Activated naive CD4-positive, alpha-beta T cell treated with anti-CD3 and anti-CD28 coated beads, Interleukin-2, amount 50 U/mL, for 24 hours (primary cell): ENCODE measurements around the gene POC1A.

Experiments
- H3K27ac Mint-ChIP-seq: one replicate; pipeline ENCODE4 v1.8.0; 2021; ENCODE audit warnings: mild to moderate bottlenecking, mixed read lengths
- H3K27me3 Mint-ChIP-seq: one replicate; pipeline ENCODE4 v1.8.0; 2021; ENCODE audit warnings: mixed read lengths
- H3K36me3 Mint-ChIP-seq: one replicate; pipeline ENCODE4 v1.8.0; 2021; ENCODE audit warnings: mixed read lengths
- H3K4me1 Mint-ChIP-seq: one replicate; pipeline ENCODE4 v1.8.0; 2021; ENCODE audit warnings: mixed read lengths
- H3K4me3 Mint-ChIP-seq: one replicate; pipeline ENCODE4 v1.8.0; 2021; ENCODE audit warnings: mild to moderate bottlenecking, mixed read lengths
- H3K9me3 Mint-ChIP-seq: one replicate; pipeline ENCODE4 v1.8.0; 2021; ENCODE audit warnings: mixed read lengths

Gene POC1A

GRCh38 chr3:52118156-52118875 lies 35.9 kb downstream of the POC1A start:
- Mint-ChIP-seq H3K4me1 (no peaks in the 10 kb centered on the region), H3K36me3 (no peaks in the 10 kb centered on the region), H3K27ac (no peak overlapping the region), H3K27me3 (no peaks in the 10 kb centered on the region), H3K4me3 (no peak overlapping the region), H3K9me3 (no peaks in the 10 kb centered on the region)

- no peaks in the 10 kb centered on the region for H3K9me3 Mint-ChIP-seq
- no peaks in the 10 kb centered on the region for H3K4me1 Mint-ChIP-seq
- no peaks in the 10 kb centered on the region for H3K27me3 Mint-ChIP-seq
- no peak overlapping the region for H3K4me3 Mint-ChIP-seq
- H3K27ac Mint-ChIP-seq: no peak overlapping the region
- H3K36me3 Mint-ChIP-seq: no peaks in the 10 kb centered on the region
These were observed 36.7 kb downstream of the POC1A start for GRCh38 chr3:52117537-52117936.

GRCh38 chr3:52112056-52112455 lies 42.2 kb downstream of the POC1A start:
- no peaks in the 10 kb centered on the region for H3K27me3 Mint-ChIP-seq
- no peaks in the 10 kb centered on the region for H3K36me3 Mint-ChIP-seq
- H3K27ac Mint-ChIP-seq: no peak overlapping the region
- no peak overlapping the region for H3K4me3 Mint-ChIP-seq
- no peaks in the 10 kb centered on the region for H3K9me3 Mint-ChIP-seq
- peaks cover 3% of the 10 kb centered on the region for H3K4me1 Mint-ChIP-seq

- no peak overlapping the region for H3K4me3 Mint-ChIP-seq
- no peak overlapping the region for H3K27ac Mint-ChIP-seq
- H3K4me1 Mint-ChIP-seq: peaks cover 3% of the 10 kb centered on the region
- H3K36me3 Mint-ChIP-seq: no peaks in the 10 kb centered on the region
- H3K27me3 Mint-ChIP-seq: no peaks in the 10 kb centered on the region
- no peaks in the 10 kb centered on the region for H3K9me3 Mint-ChIP-seq
These were observed 43.7 kb downstream of the POC1A start for GRCh38 chr3:52110502-52110901.

GRCh38 chr3:52109611-52110301 lies 44.5 kb downstream of the POC1A start:
- Mint-ChIP-seq H3K27ac (no peak overlapping the region), H3K4me1 (peaks cover 3% of the 10 kb centered on the region), H3K36me3 (no peaks in the 10 kb centered on the region), H3K27me3 (no peaks in the 10 kb centered on the region), H3K9me3 (no peaks in the 10 kb centered on the region), H3K4me3 (no peak overlapping the region)

- Mint-ChIP-seq H3K4me3 (no peak overlapping the region), H3K9me3 (no peaks in the 10 kb centered on the region), H3K27ac (no peak overlapping the region), H3K4me1 (peaks cover 3% of the 10 kb centered on the region), H3K36me3 (no peaks in the 10 kb centered on the region), H3K27me3 (no peaks in the 10 kb centered on the region)
These were observed 45.7 kb downstream of the POC1A start for GRCh38 chr3:52108302-52109232.

- Mint-ChIP-seq H3K36me3 (no peaks in the 10 kb centered on the region), H3K4me3 (no peak overlapping the region), H3K9me3 (no peaks in the 10 kb centered on the region), H3K27ac (no peak overlapping the region), H3K27me3 (no peaks in the 10 kb centered on the region), H3K4me1 (peaks cover 3% of the 10 kb centered on the region)
These were observed 47.1 kb downstream of the POC1A start for GRCh38 chr3:52106951-52107611.

GRCh38 chr3:52104684-52105640 lies 49.3 kb downstream of the POC1A start:
- Mint-ChIP-seq H3K4me1 (peaks cover under 1% of the 10 kb centered on the region), H3K36me3 (peaks cover 5% of the 10 kb centered on the region), H3K9me3 (no peaks in the 10 kb centered on the region), H3K27me3 (no peaks in the 10 kb centered on the region), H3K27ac (no peak overlapping the region), H3K4me3 (no peak overlapping the region)

GRCh38 chr3:52102934-52103333 lies 51.3 kb downstream of the POC1A start:
- Mint-ChIP-seq H3K4me1 (no peaks in the 10 kb centered on the region), H3K36me3 (peaks cover 5% of the 10 kb centered on the region), H3K27me3 (no peaks in the 10 kb centered on the region), H3K9me3 (no peaks in the 10 kb centered on the region), H3K4me3 (no peak overlapping the region), H3K27ac (no peak overlapping the region)

GRCh38 chr3:52099001-52099401 lies 55.2 kb downstream of the POC1A start:
- H3K4me3 Mint-ChIP-seq: no peak overlapping the region
- H3K27me3 Mint-ChIP-seq: no peaks in the 10 kb centered on the region
- H3K27ac Mint-ChIP-seq: no peak overlapping the region
- H3K9me3 Mint-ChIP-seq: no peaks in the 10 kb centered on the region
- peaks cover 5% of the 10 kb centered on the region for H3K36me3 Mint-ChIP-seq
- no peaks in the 10 kb centered on the region for H3K4me1 Mint-ChIP-seq

GRCh38 chr3:52097851-52098507 lies 56.2 kb downstream of the POC1A start:
- Mint-ChIP-seq H3K36me3 (peaks cover 5% of the 10 kb centered on the region), H3K9me3 (no peaks in the 10 kb centered on the region), H3K4me1 (no peaks in the 10 kb centered on the region), H3K27ac (no peak overlapping the region), H3K4me3 (no peak overlapping the region), H3K27me3 (no peaks in the 10 kb centered on the region)

GRCh38 chr3:52095990-52096775 lies 58.0 kb downstream of the POC1A start:
- no peaks in the 10 kb centered on the region for H3K27me3 Mint-ChIP-seq
- no peak overlapping the region for H3K27ac Mint-ChIP-seq
- peaks cover 2% of the 10 kb centered on the region for H3K36me3 Mint-ChIP-seq
- H3K4me3 Mint-ChIP-seq: no peak overlapping the region
- no peaks in the 10 kb centered on the region for H3K4me1 Mint-ChIP-seq
- no peaks in the 10 kb centered on the region for H3K9me3 Mint-ChIP-seq

- no peaks in the 10 kb centered on the region for H3K36me3 Mint-ChIP-seq
- H3K4me1 Mint-ChIP-seq: no peaks in the 10 kb centered on the region
- H3K27ac Mint-ChIP-seq: no peak overlapping the region
- no peaks in the 10 kb centered on the region for H3K27me3 Mint-ChIP-seq
- H3K4me3 Mint-ChIP-seq: no peak overlapping the region
- H3K9me3 Mint-ChIP-seq: no peaks in the 10 kb centered on the region
These were observed 59.4 kb downstream of the POC1A start for GRCh38 chr3:52094571-52095485.
